Measurements from ENCODE around the gene TTC23.

TTC23 gene

GRCh38 chr15:99086327-99086667 lies 163.1 kb downstream of the TTC23 start:
- in situ Hi-C loops (cut with HindIII; ENCODE audit: low sequenced_read_pairs), result no loop called here

More at GRCh38 chr15:99086327-99086667, 163.1 kb downstream of the TTC23 start:
- DNase-seq (ENCODE audit: low read depth, low spot score), result no peak
- H3K4me3 ChIP-seq (ENCODE audit: low read depth, low read length), result no peak overlapping the region
- TF ChIP-seq CTCF (IDR thresholded peaks at IDR 0.05; ENCODE audit: low read depth, low read length), result no peak

Data from astrocyte of the spinal cord (primary cell).